Measurements from ENCODE around the gene MMP17.
"Not testable (repeated sequence)": the region's sequence is repeated elsewhere in the genome, so short reads cannot be mapped to it uniquely, and the experiment has no call there.

DNA sequence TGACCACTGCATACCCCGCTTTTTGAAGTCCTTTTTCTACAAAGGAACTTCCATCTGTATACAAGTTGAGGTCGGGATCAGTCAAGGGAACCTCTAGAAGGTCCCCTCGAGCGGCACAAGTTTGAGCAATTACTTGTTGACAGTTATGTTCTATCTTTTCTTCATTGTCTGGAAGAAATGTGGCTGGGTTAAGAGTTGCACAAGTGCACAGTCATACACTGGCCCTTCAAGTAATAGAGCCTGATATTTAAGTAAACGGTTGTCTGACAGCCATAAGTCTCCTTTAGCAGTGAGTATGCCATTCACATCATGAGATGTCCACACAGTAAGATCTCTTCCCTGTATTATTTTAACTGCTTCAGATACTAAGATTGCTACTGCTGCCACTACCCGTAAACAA is 46.8 kb downstream of the MMP17 start:
- TF ChIP-seq RAD21 (IDR thresholded peaks at IDR 0.05; ENCODE audit: insufficient read depth, low read depth, low read length); BACH1 (IDR thresholded peaks at IDR 0.05; ENCODE audit: borderline replicate concordance); GABPA (IDR thresholded peaks at IDR 0.05; ENCODE audit: low read depth); HDAC6 (IDR thresholded peaks at IDR 0.05; ENCODE audit: unreplicated experiment); EP300 (IDR thresholded peaks at IDR 0.05; ENCODE audit: borderline replicate concordance in 1 of 2, control insufficient read depth in 1 of 2, low read depth in 2 of 2, low read length in 2 of 2): not testable (repeated sequence)
- TF ChIP-seq, protein P1, sequence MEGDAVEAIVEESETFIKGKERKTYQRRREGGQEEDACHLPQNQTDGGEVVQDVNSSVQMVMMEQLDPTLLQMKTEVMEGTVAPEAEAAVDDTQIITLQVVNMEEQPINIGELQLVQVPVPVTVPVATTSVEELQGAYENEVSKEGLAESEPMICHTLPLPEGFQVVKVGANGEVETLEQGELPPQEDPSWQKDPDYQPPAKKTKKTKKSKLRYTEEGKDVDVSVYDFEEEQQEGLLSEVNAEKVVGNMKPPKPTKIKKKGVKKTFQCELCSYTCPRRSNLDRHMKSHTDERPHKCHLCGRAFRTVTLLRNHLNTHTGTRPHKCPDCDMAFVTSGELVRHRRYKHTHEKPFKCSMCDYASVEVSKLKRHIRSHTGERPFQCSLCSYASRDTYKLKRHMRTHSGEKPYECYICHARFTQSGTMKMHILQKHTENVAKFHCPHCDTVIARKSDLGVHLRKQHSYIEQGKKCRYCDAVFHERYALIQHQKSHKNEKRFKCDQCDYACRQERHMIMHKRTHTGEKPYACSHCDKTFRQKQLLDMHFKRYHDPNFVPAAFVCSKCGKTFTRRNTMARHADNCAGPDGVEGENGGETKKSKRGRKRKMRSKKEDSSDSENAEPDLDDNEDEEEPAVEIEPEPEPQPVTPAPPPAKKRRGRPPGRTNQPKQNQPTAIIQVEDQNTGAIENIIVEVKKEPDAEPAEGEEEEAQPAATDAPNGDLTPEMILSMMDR (IDR thresholded peaks at IDR 0.05 in 2 of 3, conservative IDR thresholded peaks at IDR 0.05 in 1 of 3; ENCODE audit: control insufficient read depth in 2 of 3, extremely low read depth in 1 of 3, insufficient read depth in 1 of 3, low read depth in 3 of 3, low read length in 3 of 3), result not testable (repeated sequence)

Measured in GM12878 (cell line).